NT2/D1 (cell line): ENCODE data around the gene PSAP.

ENCODE experiments used
- DNase-seq: peaks from one replicate; pipeline ENCODE4 v3.0.0-alpha.2; 2011; ENCODE audit warnings: low read depth, low spot score
- H3K27me3 ChIP-seq: 2 replicates; pipeline ENCODE4 v1.6.0; 2011; ENCODE audit warnings: mild to moderate bottlenecking; ENCODE audit not compliant: insufficient read length, insufficient read depth
- H3K36me3 ChIP-seq: 2 replicates; pipeline ENCODE4 v1.6.1; 2011; ENCODE audit warnings: mild to moderate bottlenecking, low read length, mixed read lengths; ENCODE audit not compliant: insufficient read depth, insufficient read length
- H3K4me1 ChIP-seq: 2 replicates; pipeline ENCODE4 v1.5.1; 2011; ENCODE audit not compliant: insufficient read depth, insufficient read length
- H3K4me3 ChIP-seq: 2 replicates; pipeline ENCODE4 v1.5.1; 2011; ENCODE audit warnings: low read depth; ENCODE audit not compliant: insufficient read length
- H3K9ac ChIP-seq: 2 replicates; pipeline ENCODE4 v1.6.0; 2011; ENCODE audit warnings: low read depth; ENCODE audit not compliant: insufficient read length
- H3K9me3 ChIP-seq: 2 replicates; pipeline ENCODE4 v1.5.1; 2011; ENCODE audit warnings: mild to moderate bottlenecking, low read length; ENCODE audit not compliant: insufficient read depth
- SUZ12 ChIP-seq: IDR thresholded peaks from 2 replicates; pipeline ENCODE4 v1.6.1; 2011; ENCODE audit not compliant: insufficient read length, insufficient read depth; ENCODE audit errors: extremely low read depth
- YY1 ChIP-seq: IDR thresholded peaks from 2 replicates; pipeline ENCODE4 v1.6.1; 2011; ENCODE audit not compliant: insufficient read length, insufficient read depth
- ZNF274 ChIP-seq: IDR thresholded peaks from 2 replicates; pipeline ENCODE4 v1.6.1; 2011; ENCODE audit warnings: mild to moderate bottlenecking, low read depth, low read length

The PSAP gene

DNA sequence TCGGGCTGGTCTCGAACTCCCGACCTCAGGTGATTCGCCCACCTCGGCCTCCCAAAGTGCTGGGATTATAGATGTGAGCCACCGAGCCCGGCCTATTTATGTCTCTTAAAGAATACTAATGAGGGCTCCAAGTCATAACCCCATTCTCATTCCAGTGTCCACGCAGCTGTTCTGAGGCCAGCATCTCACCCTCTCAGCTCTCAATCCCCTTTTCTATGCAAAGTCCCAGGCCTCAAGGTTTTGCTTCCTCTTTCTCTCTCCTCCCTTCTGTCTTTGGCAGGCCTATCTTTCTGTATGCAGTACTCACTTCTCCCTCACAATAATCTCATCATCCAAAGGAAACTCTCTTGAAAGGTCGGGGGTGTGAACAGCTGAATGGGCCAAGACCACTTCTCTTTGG, 49.7 kb downstream of the PSAP start:
- no peak overlapping the region for H3K9ac ChIP-seq
- TF ChIP-seq SUZ12 (no peak), ZNF274 (no peak), YY1 (no peak)
- H3K36me3 ChIP-seq: no peaks in the 10 kb centered on the region
- H3K4me3 ChIP-seq: no peak overlapping the region
- peaks cover 4% of the 10 kb centered on the region for H3K27me3 ChIP-seq
- DNase-seq: no peak
- H3K9me3 ChIP-seq: no peaks in the 10 kb centered on the region
- no peaks in the 10 kb centered on the region for H3K4me1 ChIP-seq

DNA sequence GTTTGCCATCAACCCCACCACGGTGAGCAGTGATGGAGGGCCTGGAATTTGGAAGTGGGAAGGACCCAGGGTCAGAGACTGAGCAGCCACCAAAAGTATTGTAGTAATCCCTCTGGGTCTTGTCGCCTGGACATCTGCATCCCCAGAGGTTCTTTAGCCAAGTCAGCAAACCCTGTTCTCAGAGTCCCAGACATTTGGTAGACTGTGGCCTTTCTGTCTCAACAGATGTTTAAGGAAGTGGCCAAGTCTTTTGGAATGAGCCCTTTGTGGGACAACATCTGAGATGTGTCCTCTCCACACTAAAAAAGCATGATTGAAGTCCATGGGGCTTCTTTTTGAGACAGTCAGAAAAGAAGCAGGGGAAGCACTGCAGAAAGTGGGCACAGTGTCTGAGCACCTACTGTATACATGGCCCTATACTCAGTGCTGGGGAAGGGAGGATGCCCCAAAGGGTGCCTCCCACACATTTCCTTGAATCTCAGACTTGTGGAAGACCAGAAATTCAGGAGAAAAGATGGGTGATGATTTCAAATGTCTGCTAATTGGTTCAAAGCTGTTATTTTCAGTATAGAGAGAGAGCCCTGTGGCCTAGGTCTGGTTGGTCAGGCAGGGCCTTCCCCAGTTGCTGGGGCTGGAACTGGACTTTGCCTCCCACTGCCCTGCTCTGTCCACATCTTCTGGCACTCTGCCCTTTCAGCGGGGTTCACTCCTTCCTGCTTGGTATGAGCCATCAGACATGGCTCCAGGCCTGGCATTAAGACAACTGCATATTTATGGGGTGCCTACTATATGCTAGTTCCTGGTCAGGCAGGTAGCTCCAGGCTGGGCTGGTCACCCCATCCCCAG, 51.2 kb downstream of the PSAP start:
- H3K9me3 ChIP-seq: no peaks in the 10 kb centered on the region
- TF ChIP-seq ZNF274 (no peak), YY1 (no peak), SUZ12 (no peak)
- no peak for DNase-seq
- H3K4me1 ChIP-seq: no peaks in the 10 kb centered on the region
- peaks cover 3% of the 10 kb centered on the region for H3K27me3 ChIP-seq
- no peak overlapping the region for H3K9ac ChIP-seq
- no peak overlapping the region for H3K4me3 ChIP-seq
- H3K36me3 ChIP-seq: no peaks in the 10 kb centered on the region

DNA sequence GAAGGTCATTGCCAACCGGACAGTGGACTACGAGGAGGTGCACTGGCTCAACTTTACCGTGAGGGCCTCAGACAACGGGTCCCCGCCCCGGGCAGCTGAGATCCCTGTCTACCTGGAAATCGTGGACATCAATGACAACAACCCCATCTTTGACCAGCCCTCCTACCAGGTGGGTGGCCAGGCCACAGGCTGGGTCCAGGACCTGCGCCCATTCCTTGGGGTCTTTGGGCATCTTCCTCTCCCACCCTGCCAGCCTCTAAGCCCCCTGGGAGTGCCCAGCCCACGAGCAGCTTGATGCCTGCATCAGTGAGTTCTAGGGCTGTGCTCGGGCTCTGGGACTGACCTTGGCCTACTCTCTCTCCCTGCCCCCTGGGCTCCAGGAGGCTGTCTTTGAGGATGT, 51.9 kb downstream of the PSAP start:
- H3K36me3 ChIP-seq: no peaks in the 10 kb centered on the region
- TF ChIP-seq YY1 (no peak), SUZ12 (no peak), ZNF274 (no peak)
- no peaks in the 10 kb centered on the region for H3K9me3 ChIP-seq
- H3K4me3 ChIP-seq: no peak overlapping the region
- H3K27me3 ChIP-seq: peaks cover 9% of the 10 kb centered on the region
- H3K4me1 ChIP-seq: no peaks in the 10 kb centered on the region
- DNase-seq: no peak
- no peak overlapping the region for H3K9ac ChIP-seq

DNA sequence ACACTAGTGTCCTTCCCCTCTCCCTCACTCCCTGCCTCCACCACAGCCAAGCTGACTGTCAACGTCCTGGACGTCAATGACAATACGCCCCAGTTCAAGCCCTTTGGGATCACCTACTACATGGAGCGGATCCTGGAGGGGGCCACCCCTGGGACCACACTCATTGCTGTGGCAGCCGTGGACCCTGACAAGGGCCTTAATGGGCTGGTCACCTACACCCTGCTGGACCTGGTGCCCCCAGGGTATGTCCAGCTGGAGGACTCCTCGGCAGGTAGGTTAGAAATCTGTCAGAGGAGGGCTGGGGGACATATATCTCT, 52.8 kb downstream of the PSAP start:
- Histone ChIP-seq H3K9me3 (no peaks in the 10 kb centered on the region), H3K36me3 (no peaks in the 10 kb centered on the region), H3K27me3 (peaks cover 14% of the 10 kb centered on the region), H3K4me1 (no peaks in the 10 kb centered on the region), H3K9ac (no peak overlapping the region), H3K4me3 (no peak overlapping the region)
- DNase-seq: no peak
- TF ChIP-seq YY1: no peak

DNA sequence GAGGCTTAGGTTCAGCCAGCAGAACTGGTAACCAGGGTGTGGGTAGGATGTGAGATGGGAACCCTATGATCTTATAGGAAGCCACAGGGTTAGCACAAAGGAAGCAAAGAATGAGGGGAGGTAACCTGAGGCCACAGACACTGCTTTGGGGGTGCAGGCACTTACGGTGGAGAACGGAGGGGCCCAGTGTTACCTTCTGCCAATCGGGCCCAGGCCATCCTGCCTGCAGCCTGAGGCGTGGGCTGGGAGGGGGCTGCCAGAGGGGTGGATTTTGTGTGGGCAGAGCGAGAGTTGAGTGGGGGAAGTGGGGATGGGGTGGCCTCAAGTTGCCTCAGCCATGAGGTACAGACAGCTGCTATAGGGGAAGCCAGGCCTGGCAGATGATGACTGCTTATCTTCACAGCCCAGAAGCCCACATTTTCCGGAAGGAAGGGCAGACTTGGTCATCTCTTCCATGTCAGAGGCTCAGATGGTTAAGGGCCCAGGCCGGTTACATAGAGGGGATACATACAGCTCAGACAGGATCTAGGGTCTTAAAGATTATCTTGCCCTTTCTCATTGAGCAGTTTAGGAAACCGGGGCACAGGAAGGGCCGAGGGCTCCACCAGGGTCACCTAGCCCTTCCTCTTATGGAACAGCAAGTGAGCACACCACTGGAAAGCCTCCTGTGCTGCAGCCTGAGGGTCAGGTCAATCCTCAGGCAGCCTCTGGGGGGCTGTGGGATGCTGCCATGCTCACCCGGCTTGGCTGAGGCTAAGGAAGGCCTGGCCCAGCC, 53.3 kb downstream of the PSAP start:
- H3K27me3 ChIP-seq: peaks cover 19% of the 10 kb centered on the region
- no peak overlapping the region for H3K9ac ChIP-seq
- H3K9me3 ChIP-seq: no peaks in the 10 kb centered on the region
- H3K4me1 ChIP-seq: no peaks in the 10 kb centered on the region
- TF ChIP-seq ZNF274: no peak
- H3K36me3 ChIP-seq: no peaks in the 10 kb centered on the region
- no peak for DNase-seq
- no peak overlapping the region for H3K4me3 ChIP-seq

DNA sequence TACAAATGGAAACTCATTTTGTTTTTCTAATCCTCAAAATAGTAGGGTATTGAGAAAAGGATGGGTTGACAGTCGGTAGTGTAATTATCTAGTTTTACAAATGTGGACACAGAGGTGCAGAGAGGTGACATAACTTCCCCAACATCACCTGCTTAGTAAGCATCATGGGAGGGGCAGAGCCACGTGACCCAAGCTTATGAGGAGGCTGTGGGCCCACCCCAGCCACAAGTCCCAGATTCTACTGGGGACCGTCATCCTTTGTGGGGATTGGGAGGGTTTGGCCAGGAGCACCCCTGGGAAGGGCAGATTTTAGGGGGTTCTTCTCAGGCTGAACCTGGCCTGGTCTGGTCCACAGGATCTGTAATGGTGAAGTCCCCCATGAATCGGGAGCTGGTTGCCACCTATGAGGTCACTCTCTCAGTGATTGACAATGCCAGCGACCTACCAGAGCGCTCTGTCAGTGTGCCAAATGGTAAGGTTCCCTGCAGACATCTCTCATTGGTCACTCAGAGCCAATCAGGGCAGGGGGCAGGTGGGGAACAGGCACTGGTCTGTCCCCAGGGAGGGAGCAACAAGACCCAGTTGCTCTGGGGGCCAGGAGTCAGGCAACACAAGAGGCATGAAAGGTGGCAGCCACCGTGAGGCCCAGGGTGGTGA, 54.2 kb downstream of the PSAP start:
- Histone ChIP-seq H3K36me3 (no peaks in the 10 kb centered on the region), H3K4me3 (no peak overlapping the region), H3K9ac (no peak overlapping the region), H3K27me3 (peaks cover 19% of the 10 kb centered on the region), H3K9me3 (no peaks in the 10 kb centered on the region), H3K4me1 (no peaks in the 10 kb centered on the region)
- TF ChIP-seq YY1: no peak
- TF ChIP-seq SUZ12: no peak
- no peak for TF ChIP-seq ZNF274
- DNase-seq: no peak

DNA sequence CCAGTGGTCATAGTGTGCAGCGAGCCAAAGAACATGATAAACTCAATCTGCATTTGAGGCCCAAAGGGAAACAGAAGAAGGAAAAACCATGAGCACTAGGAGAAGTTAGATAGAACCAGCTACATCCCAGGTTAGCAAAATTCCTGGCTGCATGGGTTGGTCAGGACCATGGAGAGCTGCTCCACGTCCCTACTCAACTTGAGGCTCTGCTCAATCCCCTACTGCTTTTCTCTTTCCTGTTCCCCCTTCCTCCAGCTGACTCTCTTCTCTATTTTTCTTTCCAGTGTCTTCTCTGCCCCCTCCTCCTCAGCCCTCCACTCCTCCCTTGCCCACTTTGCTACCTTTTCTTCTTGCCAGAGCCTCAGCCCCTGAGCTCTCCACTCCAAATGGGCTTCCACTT, 55.8 kb downstream of the PSAP start:
- no peak for DNase-seq

More for the DNA sequence above, 55.8 kb downstream of the PSAP start:
- Histone ChIP-seq H3K9me3 (no peaks in the 10 kb centered on the region), H3K27me3 (peaks cover 19% of the 10 kb centered on the region), H3K4me1 (no peaks in the 10 kb centered on the region), H3K4me3 (no peak overlapping the region), H3K36me3 (no peaks in the 10 kb centered on the region), H3K9ac (no peak overlapping the region)
- TF ChIP-seq ZNF274 (no peak), SUZ12 (no peak), YY1 (no peak)
